ENCODE measurements around the gene RGL4. TPM values are rescaled to one million over a fixed set of nuclear protein-coding genes. Genes with fewer than 3 reads are reported as not detected.

Gene RGL4
- total RNA-seq, 2 donors from 2014 or later: 4.1 to 10.4 TPM

DNA sequence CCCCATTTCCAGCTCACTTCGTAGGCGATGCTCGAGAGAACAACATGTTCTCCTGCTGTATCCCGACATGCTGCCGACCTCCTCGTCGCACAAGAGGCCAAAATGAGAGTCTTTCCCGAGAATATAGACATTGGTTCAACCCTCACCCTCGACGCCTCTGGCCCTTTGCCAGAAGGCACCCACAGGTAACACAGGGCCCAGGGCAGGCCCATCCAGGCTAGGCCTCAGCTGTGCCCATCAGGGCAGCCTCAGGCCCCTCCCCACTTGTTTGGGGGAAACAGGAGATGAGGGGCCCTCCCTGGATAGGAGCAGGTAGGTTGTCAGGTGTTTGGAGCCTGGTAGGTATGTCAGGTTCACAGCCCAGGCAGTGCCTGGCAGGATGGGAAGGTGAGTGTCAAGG lies 2.7 kb upstream of the RGL4 start:
- H3K27me3 Mint-ChIP-seq: no peaks in the 10 kb centered on the region
- peaks cover 16% of the 10 kb centered on the region for H3K36me3 Mint-ChIP-seq (ENCODE audit: low read depth)
- H3K4me1 Mint-ChIP-seq: no peaks in the 10 kb centered on the region
- no peak overlapping the region for H3K4me3 Mint-ChIP-seq
- ATAC-seq (replicated peaks): no peak
- no peak overlapping the region for H3K27ac Mint-ChIP-seq
- no peaks in the 10 kb centered on the region for H3K9me3 Mint-ChIP-seq

DNA sequence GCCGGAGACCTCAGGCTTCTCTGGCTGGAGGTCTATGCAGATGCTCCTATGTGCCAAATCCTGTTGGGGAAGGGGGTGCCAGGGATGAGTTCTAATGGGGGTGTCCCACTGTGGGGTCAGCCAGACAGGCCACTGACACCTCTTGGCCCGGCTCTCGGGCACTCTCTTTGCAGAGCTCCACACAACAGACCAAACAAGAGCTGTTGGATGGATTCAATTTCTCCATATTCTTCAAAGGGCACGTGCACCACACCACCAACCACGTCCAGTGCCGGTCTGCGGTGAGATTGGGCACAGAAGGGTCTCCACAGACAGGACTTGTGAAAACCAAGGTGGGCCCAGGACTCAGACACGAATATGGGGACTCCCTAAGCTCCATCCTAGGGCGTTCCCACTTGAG lies 2.2 kb upstream of the RGL4 start:
- H3K27ac Mint-ChIP-seq: no peak overlapping the region

DNA sequence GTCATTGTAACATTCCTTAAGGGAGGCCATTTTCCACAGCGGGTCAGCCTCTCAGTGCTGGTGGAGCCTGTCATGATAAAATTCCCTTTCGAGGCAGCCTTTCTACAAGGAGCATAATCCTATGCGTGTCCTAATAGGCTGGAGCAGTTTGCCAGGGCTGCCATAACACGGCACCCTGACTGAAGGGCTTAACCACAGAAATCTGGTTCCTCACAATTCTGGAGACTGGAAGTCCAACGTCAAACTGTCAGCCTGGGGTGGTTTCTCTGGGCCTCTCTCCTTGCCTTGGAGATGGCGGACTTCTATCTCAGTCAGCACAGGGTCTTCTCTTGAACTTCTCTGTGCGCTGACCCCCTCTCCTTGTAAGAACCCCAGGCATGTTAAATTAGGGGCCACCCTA lies 1.4 kb upstream of the RGL4 start:
- Mint-ChIP-seq H3K9me3 (no peaks in the 10 kb centered on the region), H3K4me1 (no peaks in the 10 kb centered on the region), H3K36me3 (ENCODE audit: low read depth) (peaks cover 22% of the 10 kb centered on the region), H3K4me3 (no peak overlapping the region), H3K27ac (no peak overlapping the region), H3K27me3 (no peaks in the 10 kb centered on the region)
- ATAC-seq (replicated peaks): no peak

More for the DNA sequence above, 2.2 kb upstream of the RGL4 start:
- Mint-ChIP-seq H3K9me3 (no peaks in the 10 kb centered on the region), H3K27me3 (no peaks in the 10 kb centered on the region), H3K4me1 (no peaks in the 10 kb centered on the region), H3K4me3 (no peak overlapping the region), H3K36me3 (ENCODE audit: low read depth) (peaks cover 16% of the 10 kb centered on the region)
- no peak for ATAC-seq (replicated peaks)

DNA sequence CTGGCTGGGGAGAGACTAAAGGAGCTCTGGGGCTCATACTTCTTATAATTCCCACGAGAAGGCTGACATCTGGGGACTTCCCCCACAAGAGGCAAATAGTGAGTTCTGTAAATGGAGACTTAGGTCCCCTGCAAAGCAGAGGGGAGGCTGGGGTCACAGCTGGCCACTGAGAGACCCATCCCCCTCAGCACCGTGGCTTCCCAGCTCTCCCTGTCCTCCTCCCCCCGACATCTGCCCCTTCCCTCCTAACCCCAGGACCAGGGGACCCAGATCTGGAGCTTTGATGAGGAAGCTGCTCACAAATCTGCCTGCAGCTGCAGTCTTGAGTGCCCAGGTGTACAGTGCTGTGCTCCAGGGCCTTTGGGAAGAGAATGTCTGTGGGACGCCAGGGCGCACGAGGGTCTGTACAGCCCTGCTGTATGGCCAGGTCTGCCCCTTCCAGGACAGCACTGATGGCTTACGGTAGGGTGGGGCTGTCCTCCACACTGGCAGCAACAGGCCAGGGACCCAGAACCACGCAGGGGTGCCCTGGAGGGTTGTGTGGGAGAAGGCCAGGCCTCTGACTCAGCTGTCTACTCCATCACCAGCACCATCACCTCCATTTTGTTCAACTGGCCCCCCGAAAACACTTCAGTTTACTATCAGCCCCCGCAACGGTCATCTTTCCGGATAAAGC lies 1.1 kb downstream of the RGL4 start:
- H3K27ac Mint-ChIP-seq: no peak overlapping the region

DNA sequence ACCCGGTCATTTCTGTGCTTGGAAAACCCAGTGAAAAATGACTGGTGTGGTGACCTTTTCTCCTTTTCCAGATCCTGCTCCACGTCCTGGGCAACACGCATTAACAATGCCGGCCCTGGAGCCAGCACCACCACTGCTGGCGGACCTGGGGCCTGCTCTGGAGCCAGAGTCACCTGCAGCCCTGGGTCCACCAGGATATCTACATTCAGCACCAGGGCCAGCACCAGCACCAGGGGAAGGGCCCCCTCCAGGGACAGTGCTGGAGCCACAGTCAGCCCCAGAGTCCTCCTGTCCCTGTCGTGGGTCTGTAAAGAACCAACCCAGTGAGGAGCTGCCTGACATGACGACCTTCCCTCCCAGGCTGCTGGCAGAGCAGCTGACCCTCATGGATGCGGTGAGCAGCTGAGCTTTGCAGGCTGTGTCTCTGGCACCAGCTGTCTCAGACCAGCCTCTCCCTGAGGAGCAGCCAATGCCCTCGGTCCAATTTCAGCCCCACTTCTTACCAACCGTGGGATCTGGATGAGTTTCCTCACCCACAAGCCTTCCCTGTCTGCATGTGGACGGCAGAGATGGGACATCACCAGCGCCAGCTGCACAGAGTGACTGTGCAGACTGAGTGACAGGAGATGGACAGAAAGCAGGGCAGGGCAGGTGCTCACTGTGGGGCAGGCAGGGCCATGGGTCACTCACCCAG lies 1.9 kb downstream of the RGL4 start:
- H3K27me3 Mint-ChIP-seq: no peaks in the 10 kb centered on the region
- peaks cover 18% of the 10 kb centered on the region for H3K4me1 Mint-ChIP-seq
- ATAC-seq (replicated peaks): no peak
- H3K9me3 Mint-ChIP-seq: no peaks in the 10 kb centered on the region
- H3K4me3 Mint-ChIP-seq: no peak overlapping the region
- H3K27ac Mint-ChIP-seq: peak overlapping the region; percentile 33
- H3K36me3 Mint-ChIP-seq (ENCODE audit: low read depth): peaks cover 28% of the 10 kb centered on the region

More for the DNA sequence above, 1.1 kb downstream of the RGL4 start:
- Mint-ChIP-seq H3K4me3 (no peak overlapping the region), H3K9me3 (no peaks in the 10 kb centered on the region), H3K36me3 (ENCODE audit: low read depth) (peaks cover 28% of the 10 kb centered on the region), H3K27me3 (no peaks in the 10 kb centered on the region), H3K4me1 (peaks cover 18% of the 10 kb centered on the region)
- no peak for ATAC-seq (replicated peaks)

DNA sequence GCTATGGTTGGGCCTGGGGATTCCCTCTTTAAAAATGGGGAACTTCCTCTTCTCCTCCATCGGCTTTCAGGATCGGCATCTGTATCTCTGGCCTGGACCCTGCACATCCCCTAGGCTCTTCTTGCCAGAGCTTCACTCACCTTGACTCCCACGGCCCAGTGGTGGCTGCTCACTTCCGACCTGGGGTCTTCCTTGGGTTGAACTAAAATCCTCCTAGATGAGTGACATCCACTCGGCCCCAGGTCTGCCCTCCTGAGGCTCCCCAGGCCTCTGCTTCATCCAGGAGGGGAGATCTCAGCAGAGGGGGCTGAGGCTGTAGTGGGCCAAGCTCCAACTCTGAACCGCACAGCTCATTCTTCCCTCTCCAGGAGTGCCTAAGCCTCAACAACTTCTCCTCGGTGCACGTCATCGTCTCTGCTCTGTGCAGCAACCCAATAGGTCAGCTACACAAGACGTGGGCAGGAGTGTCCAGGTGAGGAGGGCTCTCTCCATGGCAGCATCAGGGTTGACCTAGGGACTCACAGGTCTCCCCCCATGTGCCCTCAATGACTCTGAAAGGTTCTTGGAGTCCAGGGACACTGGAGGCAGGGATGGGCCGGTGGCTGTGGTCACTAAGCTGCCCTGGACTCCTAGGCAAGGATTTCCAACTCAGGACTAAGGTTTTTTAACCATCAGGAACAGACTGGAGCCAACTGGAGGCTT lies 3.3 kb downstream of the RGL4 start:
- no peak for ATAC-seq (replicated peaks)
- Mint-ChIP-seq H3K36me3 (ENCODE audit: low read depth) (peaks cover 35% of the 10 kb centered on the region), H3K27me3 (no peaks in the 10 kb centered on the region), H3K4me1 (peaks cover 18% of the 10 kb centered on the region), H3K4me3 (no peak overlapping the region), H3K9me3 (no peaks in the 10 kb centered on the region), H3K27ac (peak overlapping the region; percentile 98)

DNA sequence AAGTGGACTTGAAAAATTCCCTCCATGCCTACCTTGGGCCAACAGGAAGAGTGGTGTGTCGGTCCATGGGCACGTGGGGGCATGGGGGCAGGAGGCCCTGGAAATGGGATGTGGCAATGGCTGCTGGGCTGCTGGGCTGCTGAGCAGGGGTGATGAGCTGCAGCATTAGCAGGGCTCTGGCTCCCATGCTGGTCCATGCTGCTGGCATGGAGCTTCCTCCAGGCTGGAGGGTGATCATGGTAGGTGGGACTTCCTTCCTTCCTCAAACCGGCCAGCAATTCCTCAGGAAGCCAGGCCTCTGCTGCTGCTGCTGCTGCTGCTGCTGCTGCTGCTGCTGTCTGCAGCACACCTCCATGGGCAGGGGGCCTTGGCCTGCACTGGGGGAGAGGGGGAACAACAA lies 4.3 kb downstream of the RGL4 start:
- Mint-ChIP-seq H3K9me3 (no peaks in the 10 kb centered on the region), H3K27ac (peak overlapping the region; percentile 98), H3K4me1 (peaks cover 18% of the 10 kb centered on the region), H3K4me3 (peak overlapping the region; percentile 92), H3K36me3 (ENCODE audit: low read depth) (peaks cover 39% of the 10 kb centered on the region), H3K27me3 (no peaks in the 10 kb centered on the region)
- no peak for ATAC-seq (replicated peaks)

DNA sequence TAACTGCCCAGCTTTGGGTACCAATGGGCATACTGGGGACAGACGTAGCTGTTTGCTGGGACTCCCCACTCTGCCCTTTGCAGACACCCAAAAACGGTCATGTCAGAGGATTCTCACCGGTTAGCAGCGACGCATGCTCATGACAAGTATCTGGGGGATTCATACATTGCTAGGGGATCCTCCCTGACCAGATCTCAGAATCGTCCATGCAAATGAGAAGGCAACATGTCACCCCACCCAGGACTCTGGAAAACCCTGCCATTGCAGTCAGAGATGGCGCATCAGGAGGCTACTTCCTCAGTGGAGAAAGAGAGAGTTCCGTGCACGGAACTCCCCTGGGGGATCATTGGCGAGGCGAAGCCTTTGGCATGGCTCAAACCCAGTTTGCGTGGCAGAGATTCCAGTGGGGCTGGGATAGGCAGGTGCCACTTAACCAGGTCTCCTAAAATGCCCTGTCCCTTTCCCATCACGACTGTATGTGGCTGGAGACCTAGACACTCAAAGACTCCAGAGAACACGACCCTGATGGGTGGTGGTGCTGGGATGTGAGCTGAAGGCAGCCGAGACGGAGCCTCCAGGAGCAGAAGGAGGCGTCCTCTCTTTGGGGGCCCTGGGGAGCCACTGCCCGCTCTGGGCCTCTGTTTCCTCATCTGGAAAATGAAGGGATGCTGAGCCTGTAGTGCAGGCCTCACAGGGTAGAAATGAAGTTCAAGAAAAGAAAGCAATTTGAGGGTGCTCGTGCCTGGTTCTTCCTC lies 4.9 kb downstream of the RGL4 start:
- H3K27me3 Mint-ChIP-seq: no peaks in the 10 kb centered on the region
- H3K27ac Mint-ChIP-seq: peak overlapping the region; percentile 98
- peak overlapping the region; percentile 92 for H3K4me3 Mint-ChIP-seq
- H3K4me1 Mint-ChIP-seq: peaks cover 19% of the 10 kb centered on the region
- ATAC-seq (replicated peaks): no peak
- H3K36me3 Mint-ChIP-seq (ENCODE audit: low read depth): peaks cover 42% of the 10 kb centered on the region
- no peaks in the 10 kb centered on the region for H3K9me3 Mint-ChIP-seq

DNA sequence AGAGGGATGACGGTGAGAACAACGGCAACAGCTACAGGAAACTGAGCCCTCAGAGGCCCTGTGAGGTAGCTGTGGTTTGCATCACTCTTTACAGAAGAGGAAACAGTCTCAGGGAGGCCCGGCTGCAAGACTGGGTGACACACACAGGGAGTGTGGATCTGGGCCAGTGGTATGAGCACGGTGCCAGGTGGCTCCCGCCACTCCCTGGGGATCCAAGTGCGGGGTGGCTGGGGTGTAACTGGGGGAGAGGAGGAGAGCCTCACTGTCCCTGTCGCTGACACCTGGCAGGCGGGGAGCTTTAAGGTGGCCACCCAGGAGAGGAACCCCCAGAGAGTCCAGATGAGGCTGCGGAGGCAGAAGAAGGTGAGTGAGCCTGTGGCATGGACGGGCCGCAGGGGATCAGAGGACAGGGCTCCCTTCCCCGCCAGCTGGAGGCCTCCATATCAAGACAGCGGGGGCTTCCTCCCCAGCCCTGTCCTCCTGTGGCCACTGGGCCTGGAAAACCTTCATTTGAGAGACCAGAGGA lies 5.6 kb downstream of the RGL4 start:
- H3K27ac Mint-ChIP-seq: peak overlapping the region; percentile 98
- H3K4me1 Mint-ChIP-seq: peaks cover 23% of the 10 kb centered on the region
- peak overlapping the region; percentile 92 for H3K4me3 Mint-ChIP-seq
- peaks cover 49% of the 10 kb centered on the region for H3K36me3 Mint-ChIP-seq (ENCODE audit: low read depth)
- no peaks in the 10 kb centered on the region for H3K27me3 Mint-ChIP-seq
- no peaks in the 10 kb centered on the region for H3K9me3 Mint-ChIP-seq
- ATAC-seq (replicated peaks): peak; percentile 99

DNA sequence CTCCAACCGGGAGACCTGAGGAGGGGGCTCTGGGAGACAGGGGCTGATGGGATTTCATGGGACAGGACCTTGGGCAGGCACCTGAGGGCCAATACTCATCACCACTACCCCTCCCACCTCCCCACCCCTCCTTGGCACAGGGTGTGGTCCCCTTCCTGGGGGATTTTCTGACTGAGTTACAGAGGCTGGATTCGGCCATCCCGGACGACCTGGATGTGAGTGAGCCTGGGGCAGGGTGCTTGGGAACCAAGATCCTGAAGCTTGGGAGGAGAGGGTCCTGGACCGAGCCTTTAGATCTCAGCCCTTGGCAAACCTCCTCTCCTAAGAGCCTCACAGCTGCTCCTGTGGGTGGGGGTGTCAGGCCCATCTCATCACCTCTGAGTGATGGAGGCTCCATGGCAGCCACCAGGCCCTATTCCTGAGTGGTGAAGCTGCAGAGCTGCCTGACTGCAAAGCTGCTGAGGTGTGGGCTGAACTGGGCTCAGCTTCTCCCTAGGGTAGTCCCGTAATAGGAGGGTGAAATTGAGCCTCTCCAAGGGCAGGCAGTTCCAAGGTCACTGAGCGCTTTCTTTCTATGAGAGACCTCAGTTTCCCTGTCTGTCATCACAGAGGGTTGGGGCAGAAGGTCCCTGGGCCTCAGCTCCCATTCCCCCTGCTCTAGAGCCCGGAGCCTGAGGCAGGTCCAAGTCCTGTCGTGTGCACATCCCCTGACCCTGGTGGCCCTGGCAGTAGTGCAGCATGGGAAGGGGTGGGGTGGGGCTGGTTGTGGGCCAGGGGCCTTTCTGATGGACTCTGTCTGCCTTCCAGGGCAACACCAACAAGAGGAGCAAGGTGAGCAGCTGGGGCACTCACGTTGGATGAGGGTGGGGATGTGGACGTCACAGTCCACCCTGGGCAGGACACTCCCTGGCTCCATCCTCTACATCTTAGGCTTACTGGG lies 6.5 kb downstream of the RGL4 start:
- Mint-ChIP-seq H3K27ac (peak overlapping the region; percentile 98), H3K27me3 (no peaks in the 10 kb centered on the region), H3K4me3 (peak overlapping the region; percentile 92), H3K4me1 (peaks cover 32% of the 10 kb centered on the region), H3K9me3 (no peaks in the 10 kb centered on the region), H3K36me3 (ENCODE audit: low read depth) (peaks cover 58% of the 10 kb centered on the region)
- ATAC-seq (replicated peaks): no peak

DNA sequence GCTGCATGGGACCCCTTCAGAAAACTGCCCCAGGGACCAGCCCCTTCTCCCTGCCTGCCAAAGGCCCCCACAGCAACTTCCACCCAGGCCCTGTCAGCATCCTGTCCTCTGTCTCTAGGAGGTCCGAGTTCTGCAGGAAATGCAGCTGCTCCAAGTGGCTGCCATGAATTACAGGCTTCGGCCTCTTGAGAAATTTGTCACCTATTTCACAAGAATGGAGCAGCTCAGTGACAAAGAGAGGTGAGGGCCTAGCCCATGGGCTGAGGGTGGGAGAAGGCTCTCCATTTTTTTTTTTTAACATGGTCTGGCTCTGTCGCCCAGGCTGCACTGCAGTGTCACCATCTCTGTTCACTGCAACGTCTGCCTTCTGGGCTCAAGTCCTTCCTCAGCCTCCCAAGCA lies 7.3 kb downstream of the RGL4 start:
- Mint-ChIP-seq H3K36me3 (ENCODE audit: low read depth) (peaks cover 60% of the 10 kb centered on the region), H3K4me1 (peaks cover 33% of the 10 kb centered on the region), H3K27ac (no peak overlapping the region), H3K9me3 (no peaks in the 10 kb centered on the region), H3K27me3 (no peaks in the 10 kb centered on the region), H3K4me3 (peak overlapping the region; percentile 92)
- no peak for ATAC-seq (replicated peaks)

DNA sequence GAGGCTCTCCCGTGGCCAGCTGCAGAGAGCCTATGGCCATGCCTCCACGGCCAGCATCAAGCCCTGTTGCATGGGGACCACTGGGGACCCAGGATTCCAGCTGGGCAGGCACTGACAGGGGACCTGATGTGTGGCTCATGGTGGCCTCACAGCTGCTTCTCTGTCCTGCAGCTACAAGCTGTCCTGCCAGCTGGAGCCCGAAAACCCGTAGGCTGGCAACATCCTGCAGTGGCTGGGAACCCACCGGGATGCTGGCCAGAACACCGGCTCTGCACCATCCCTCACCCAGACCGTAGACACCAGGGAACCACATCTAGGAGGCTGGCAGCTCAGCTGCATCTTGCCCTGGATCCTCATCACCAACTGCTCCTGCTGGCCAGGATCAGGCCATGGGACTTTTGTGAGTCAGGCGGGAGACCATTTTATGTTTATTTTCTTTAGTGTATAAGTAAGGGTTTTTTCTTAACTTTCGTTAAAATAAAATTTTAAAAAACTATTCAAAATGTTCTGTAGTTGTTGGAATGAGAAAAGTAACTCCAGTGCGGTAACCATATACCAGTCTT lies 7.9 kb downstream of the RGL4 start:
- Mint-ChIP-seq H3K27ac (no peak overlapping the region), H3K4me3 (no peak overlapping the region), H3K36me3 (ENCODE audit: low read depth) (peaks cover 65% of the 10 kb centered on the region), H3K4me1 (peaks cover 34% of the 10 kb centered on the region), H3K27me3 (no peaks in the 10 kb centered on the region), H3K9me3 (no peaks in the 10 kb centered on the region)
- ATAC-seq (replicated peaks): no peak

DNA sequence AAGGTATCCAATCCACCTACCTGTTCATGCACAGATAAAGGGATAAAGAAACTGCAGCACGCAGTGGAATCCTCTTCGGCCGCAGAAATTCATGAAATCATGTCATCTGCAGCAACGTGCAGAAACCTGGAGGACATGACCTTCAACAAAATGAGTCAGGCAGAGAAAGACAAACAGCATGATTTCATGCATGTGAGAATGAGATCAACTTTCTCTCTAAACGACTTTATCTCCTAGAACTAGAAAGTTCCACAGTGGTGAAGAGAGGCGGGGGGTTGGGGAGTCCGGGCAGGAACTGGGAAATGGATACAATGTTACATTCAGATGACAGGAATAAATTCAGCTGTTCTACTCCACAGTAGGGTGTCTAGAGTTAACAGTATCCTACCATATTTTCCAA lies 9.9 kb downstream of the RGL4 start:
- H3K9me3 Mint-ChIP-seq: no peaks in the 10 kb centered on the region
- H3K4me1 Mint-ChIP-seq: peaks cover 47% of the 10 kb centered on the region
- H3K4me3 Mint-ChIP-seq: no peak overlapping the region
- peaks cover 77% of the 10 kb centered on the region for H3K36me3 Mint-ChIP-seq (ENCODE audit: low read depth)
- ATAC-seq (replicated peaks): no peak
- no peaks in the 10 kb centered on the region for H3K27me3 Mint-ChIP-seq
- H3K27ac Mint-ChIP-seq: no peak overlapping the region
